SK-N-SH (cell line): ENCODE results near the gene TRAF3IP1. TPM values are rescaled to one million over a fixed set of nuclear protein-coding genes. Genes with fewer than 3 reads are reported as not detected.

Experiments
- CTCF ChIA-PET: fragments of 300-600, 350-600 bp; formaldehyde crosslinking; extraction: SDS; loops from one replicate; lab custom pipeline; 2021; lab: Yijun Ruan, JAX
- POLR2A ChIA-PET: fragments of 350-600 bp; sonication (Branson Sonifier 250); formaldehyde crosslinking; extraction: SDS; loops from one replicate; lab custom pipeline; 2020; ENCODE audit warnings: antibody characterized with exemption, inconsistent platforms; lab: Yijun Ruan, JAX
- DNase-seq: peaks from one replicate; pipeline ENCODE4 v3.0.0; 2012
- H2AFZ ChIP-seq: fragments of 200-600 bp; sonication (generic); 2 replicates; pipeline ENCODE4 v1.8.1; 2016; ENCODE audit warnings: antibody characterized with exemption, mild to moderate bottlenecking, low read depth
- H3F3A ChIP-seq: fragments of 200-600 bp; sonication (generic); replicated peaks from 2 replicates; pipeline ENCODE3; 2016; ENCODE audit warnings: antibody characterized with exemption, mild to moderate bottlenecking; ENCODE audit not compliant: insufficient read depth
- H3K27ac ChIP-seq, 2 experiments: fragments of 200-500 bp in 1 of 2; fragments of 200-600 bp in 1 of 2; sonication (Bioruptor generic) in 1 of 2; sonication (generic), shearing (Covaris generic) in 1 of 2; 2 replicates each; pipeline versions ENCODE4 v1.5.1 to v1.6.1; 2014 to 2016; ENCODE audit warnings: low read depth in 2 of 2, inconsistent platforms in 1 of 2, low read length in 1 of 2, mild to moderate bottlenecking in 1 of 2, mixed read lengths in 1 of 2
- H3K27me3 ChIP-seq: fragments of 200-600 bp; sonication (generic), shearing (Covaris generic); 2 replicates; pipeline ENCODE4 v1.6.1; 2016; ENCODE audit warnings: mixed run types; ENCODE audit not compliant: insufficient read depth
- H3K36me3 ChIP-seq, 2 experiments: fragments of 200-500 bp in 1 of 2; fragments of 200-600 bp in 1 of 2; sonication (Bioruptor generic) in 1 of 2; sonication (generic) in 1 of 2; replicated peaks in 1 of 2; 2 replicates each; pipeline versions ENCODE3 to v1.5.1; 2014 to 2016; ENCODE audit warnings: low read length in 1 of 2, mild to moderate bottlenecking in 1 of 2; ENCODE audit not compliant: insufficient read depth in 2 of 2, control insufficient read depth in 1 of 2
- H3K4me1 ChIP-seq, 2 experiments: fragments of 200-500 bp in 1 of 2; fragments of 200-600 bp in 1 of 2; sonication (Bioruptor generic) in 1 of 2; sonication (generic), shearing (Covaris generic) in 1 of 2; 2 replicates each; pipeline versions ENCODE4 v1.5.1 to v1.6.1; 2014 to 2016; ENCODE audit warnings: low read depth in 1 of 2, low read length in 1 of 2, mixed run types in 1 of 2; ENCODE audit not compliant: insufficient read depth in 2 of 2, control insufficient read depth in 1 of 2
- H3K4me2 ChIP-seq: fragments of 200-600 bp; sonication (generic), shearing (Covaris generic); 2 replicates; pipeline ENCODE4 v1.6.1; 2017; ENCODE audit warnings: mixed run types
- H3K4me3 ChIP-seq, 2 experiments: fragments of 200-500 bp in 1 of 2; fragments of 200-600 bp in 1 of 2; sonication (Bioruptor generic) in 1 of 2; sonication (generic), shearing (Covaris generic) in 1 of 2; 2 replicates each; pipeline versions ENCODE4 v1.5.1 to v1.8.1; 2014 to 2016; ENCODE audit warnings: low read depth in 2 of 2, inconsistent platforms in 1 of 2, low read length in 1 of 2, mild to moderate bottlenecking in 1 of 2, mixed read lengths in 1 of 2, moderate library complexity in 1 of 2
- H3K79me2 ChIP-seq: fragments of 200-600 bp; sonication (generic); 2 replicates; pipeline ENCODE4 v1.8.1; 2017; ENCODE audit warnings: mild to moderate bottlenecking; ENCODE audit not compliant: insufficient read depth
- H3K9ac ChIP-seq: fragments of 200-600 bp; sonication (generic); 2 replicates; pipeline ENCODE4 v1.6.1; 2017; ENCODE audit warnings: mixed run types
- H3K9me2 ChIP-seq: fragments of 200-600 bp; sonication (generic); 2 replicates; pipeline ENCODE4 v1.6.1; 2017; ENCODE audit warnings: mixed run types
- H3K9me3 ChIP-seq: fragments of 200-600 bp; sonication (generic); 2 replicates; pipeline ENCODE4 v1.6.1; 2017; ENCODE audit warnings: mixed run types, mild to moderate bottlenecking, moderate library complexity
- H4K20me1 ChIP-seq: fragments of 200-600 bp; sonication (generic); 2 replicates; pipeline ENCODE4 v1.6.1; 2017; ENCODE audit warnings: mild to moderate bottlenecking, mixed run types; ENCODE audit not compliant: insufficient read depth
- CHD2 ChIP-seq: fragments of 150-350 bp; IDR thresholded peaks from 2 replicates; pipeline ENCODE4 v1.6.1; 2018; ENCODE audit warnings: low read length; ENCODE audit not compliant: partially characterized antibody
- GATA2 ChIP-seq: sonication (generic); formaldehyde crosslinking; IDR thresholded peaks from 2 replicates; pipeline ENCODE4 v1.5.0; 2020; ENCODE audit warnings: mild to moderate bottlenecking, missing genetic modification reagents
- NFIC ChIP-seq: IDR thresholded peaks from 2 replicates; pipeline ENCODE4 v1.4.0; 2012; ENCODE audit warnings: borderline replicate concordance
- RXRA ChIP-seq: IDR thresholded peaks from 2 replicates; pipeline ENCODE4 v1.4.0; 2012; ENCODE audit warnings: low read depth, mild to moderate bottlenecking, borderline replicate concordance
- SMC3 ChIP-seq: IDR thresholded peaks from 2 replicates; pipeline ENCODE4 v1.6.1; 2012; ENCODE audit warnings: low read depth, low read length, improper control_type of control experiment
- TCF12 ChIP-seq: IDR thresholded peaks from 2 replicates; pipeline ENCODE4 v1.4.0; 2012
- TEAD4 ChIP-seq: IDR thresholded peaks from 2 replicates; pipeline ENCODE4 v1.4.0; 2012; ENCODE audit warnings: mild to moderate bottlenecking, borderline replicate concordance; ENCODE audit not compliant: insufficient read depth
- USF2 ChIP-seq: fragments of 150-350 bp; IDR thresholded peaks from 2 replicates; pipeline ENCODE4 v1.6.1; 2017; ENCODE audit warnings: antibody characterized with exemption, low read length, low read depth, borderline replicate concordance
- WGBS: methylation state at CpG from one replicate; pipeline ENCODE4 v1.1.6; 2017; ENCODE audit warnings: low lambda C conversion rate; 5-methylcytosine and 5-hydroxymethylcytosine counted together
- polyA plus RNA-seq, 3 experiments: library from polyadenylated mRNA; depleted of rRNA; stranded (reverse); fragments of >200 nt; gene quantifications; 2 replicates each; pipeline ENCODE4 v1.2.3, GENCODE V29; 2012

TRAF3IP1 gene
- polyA plus RNA-seq, 1 of the 3 experiments (the other 2 are of a cell fraction): 15.0 TPM

GRCh38 chr2:238407566-238407965 lies 87.2 kb downstream of the TRAF3IP1 start:
- Histone ChIP-seq H3K36me3 (peaks cover 0 to 2% of the 10 kb centered on the region in 2 experiments), H3K27me3 (no peaks in the 10 kb centered on the region), H3K9me3 (no peaks in the 10 kb centered on the region), H3K4me3 (no peak overlapping the region), H3K27ac (peak overlapping the region in 1 of 2 experiments; percentile 50; a peak in 1 of 4 replicates), H3K9me2 (no peaks in the 10 kb centered on the region), H2AFZ (no peak overlapping the region), H3K9ac (no peak overlapping the region), H3K79me2 (no peaks in the 10 kb centered on the region), H3K4me1 (peaks cover 0 to 2% of the 10 kb centered on the region in 2 experiments; a peak in 1 of 4 replicates), H4K20me1 (no peaks in the 10 kb centered on the region), H3K4me2 (no peak overlapping the region), H3F3A (no peaks in the 10 kb centered on the region)
- CTCF ChIA-PET: no interaction called here
- POLR2A ChIA-PET: no interaction called here
- no peak for DNase-seq
- 88% methylated on average over 11 of the region's 11 CpGs for WGBS
- TF ChIP-seq NFIC (no peak), USF2 (no peak), TCF12 (no peak), SMC3 (no peak), TEAD4 (no peak), RXRA (no peak), GATA2 (CRISPR knock-in tag) (no peak), CHD2 (no peak)

GRCh38 chr2:238408615-238409340 lies 88.5 kb downstream of the TRAF3IP1 start:
- H3K79me2 ChIP-seq: no peaks in the 10 kb centered on the region
- no peak overlapping the region for H3K4me3 ChIP-seq
- DNase-seq: no peak
- no peak for TF ChIP-seq CHD2
- TF ChIP-seq, all 33 proteins: peak for 0
- POLR2A ChIA-PET: no interaction called here
- WGBS: 94% methylated on average over 15 of the region's 17 CpGs
- Histone ChIP-seq H3K4me2 (no peak overlapping the region), H2AFZ (no peak overlapping the region), H3K27me3 (no peaks in the 10 kb centered on the region), H3K36me3 (no peaks in the 10 kb centered on the region), H3K9me3 (no peaks in the 10 kb centered on the region), H3K4me1 (peaks cover 0 to 2% of the 10 kb centered on the region in 2 experiments; a peak in 1 of 4 replicates), H4K20me1 (no peaks in the 10 kb centered on the region), H3K9me2 (no peaks in the 10 kb centered on the region), H3F3A (no peaks in the 10 kb centered on the region), H3K9ac (no peak overlapping the region), H3K27ac (no peak overlapping the region)
- CTCF ChIA-PET: no interaction called here
